A673 (cell line): ENCODE measurements around the gene SART1. TPM values are rescaled to one million over a fixed set of nuclear protein-coding genes. Genes with fewer than 3 reads are reported as not detected.

ENCODE experiments used
- BruUV-seq: library from RNA; stranded (reverse); fragments of 400-500 nt; replicated peaks from 2 replicates; lab custom pipeline; 2021; lab: Mats Ljungman, UMichigan
- CTCF ChIA-PET: fragments of 300-600 bp; sonication (Branson Sonifier 250); formaldehyde crosslinking; loops from one replicate; lab custom pipeline; 2022; ENCODE audit warnings: antibody characterized with exemption; lab: Charles Lee
- POLR2A ChIA-PET: fragments of 300-600 bp; sonication (Branson Sonifier 250); formaldehyde crosslinking; loops from one replicate; lab custom pipeline; 2022; ENCODE audit warnings: antibody characterized with exemption; ENCODE audit not compliant: low non-redundant PET; lab: Charles Lee
- DNase-seq: peaks from one replicate; pipeline ENCODE4 v3.0.0-alpha.2; 2015; ENCODE audit warnings: low spot score
- H3K27ac ChIP-seq: fragments of 200-600 bp; sonication (generic); 2 replicates; pipeline ENCODE4 v1.5.1; 2016; ENCODE audit warnings: mixed run types, low read depth, mild to moderate bottlenecking, mixed read lengths, antibody characterized with exemption, low read length; ENCODE audit not compliant: poor library complexity, severe bottlenecking
- H3K27me3 ChIP-seq: fragments of 200-600 bp; sonication (generic); replicated peaks from 2 replicates; pipeline ENCODE4 v1.6.1; 2017; ENCODE audit warnings: mixed run types, low read depth, mild to moderate bottlenecking, mixed read lengths, antibody characterized with exemption, low read length; ENCODE audit not compliant: insufficient read depth, poor library complexity
- H3K36me3 ChIP-seq: fragments of 200-600 bp; sonication (generic); 2 replicates; pipeline ENCODE4 v1.6.1; 2016; ENCODE audit warnings: mixed run types, mild to moderate bottlenecking, mixed read lengths, antibody characterized with exemption, low read length; ENCODE audit not compliant: insufficient read depth, poor library complexity, severe bottlenecking
- H3K4me1 ChIP-seq: fragments of 200-600 bp; sonication (generic); 2 replicates; pipeline ENCODE4 v1.6.1; 2017; ENCODE audit warnings: mixed run types, mild to moderate bottlenecking, mixed read lengths, antibody characterized with exemption, low read length; ENCODE audit not compliant: insufficient read depth, poor library complexity, severe bottlenecking
- H3K4me3 ChIP-seq: fragments of 200-600 bp; sonication (generic); 2 replicates; pipeline ENCODE4 v1.5.1; 2016; ENCODE audit warnings: low read depth, mixed run types, mild to moderate bottlenecking, mixed read lengths, low read length; ENCODE audit not compliant: poor library complexity, severe bottlenecking
- H3K9me3 ChIP-seq: fragments of 200-600 bp; sonication (generic); 2 replicates; pipeline ENCODE4 v1.6.1; 2016; ENCODE audit warnings: mixed run types, low read depth, mild to moderate bottlenecking, mixed read lengths, antibody characterized with exemption, low read length; ENCODE audit not compliant: poor library complexity, severe bottlenecking
- EZH2 ChIP-seq: fragments of 200-600 bp; sonication (generic); IDR thresholded peaks from 2 replicates; pipeline ENCODE4 v1.6.1; 2017; ENCODE audit warnings: borderline replicate concordance, low read depth, mild to moderate bottlenecking, mixed read lengths, antibody characterized with exemption, low read length; ENCODE audit not compliant: poor library complexity, severe bottlenecking
- intact Hi-C: fragments of 100-400 bp; cut with micrococcal nuclease; formaldehyde crosslinking; loops from one replicate; pipeline ENCODE4 v1.10.0; 2022; ENCODE audit not compliant: unreplicated experiment
- total RNA-seq: library from RNA; stranded (reverse); gene quantifications from 2 replicates; pipeline ENCODE4 v1.2.3, GENCODE V29; 2021
- TF ChIP-seq, protein P1 (sequence below): fragments of 300-800, 200-600 bp; sonication (generic); conservative IDR thresholded peaks from 2 replicates; pipeline ENCODE4 v1.5.1; 2017; ENCODE audit warnings: low read depth, mild to moderate bottlenecking, antibody characterized with exemption, low read length, moderate library complexity, mixed read lengths

SART1 gene
- total RNA-seq, 1 experiment from 2014 or later = 96.3 TPM

DNA sequence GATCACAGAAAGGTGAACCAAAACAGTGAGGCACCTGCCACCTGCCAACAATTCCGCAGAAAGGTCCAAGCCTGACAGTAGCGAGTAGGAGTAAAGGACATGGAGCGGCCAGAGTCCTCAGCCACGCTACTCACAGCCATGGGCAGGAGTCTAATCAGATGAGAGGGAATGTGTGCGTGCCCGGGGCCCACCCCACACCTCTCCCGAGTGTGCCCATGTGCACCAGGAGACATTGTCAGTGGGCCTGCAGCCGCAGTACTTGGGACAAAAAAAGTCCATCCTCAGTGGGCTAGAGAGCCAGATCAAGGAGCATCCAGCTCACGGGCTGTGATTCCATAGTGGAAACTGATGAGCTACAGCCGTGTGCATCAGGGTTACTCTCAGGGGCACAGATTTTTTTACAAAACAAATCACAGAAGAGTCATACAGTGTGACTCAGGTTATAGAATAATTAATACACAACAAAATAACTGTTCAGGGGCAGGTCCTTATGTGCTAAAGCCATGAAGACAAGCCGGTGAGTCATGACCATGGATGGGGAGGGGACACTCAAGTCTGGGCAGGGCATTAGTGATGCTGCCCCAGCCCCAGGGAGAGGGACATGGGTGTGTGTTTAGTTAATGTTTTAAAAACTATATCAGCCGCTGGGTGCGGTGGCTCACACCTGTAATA lies 12.0 kb downstream of the SART1 start:
- Histone ChIP-seq H3K36me3 (peaks cover 46% of the 10 kb centered on the region), H3K4me1 (no peaks in the 10 kb centered on the region), H3K9me3 (no peaks in the 10 kb centered on the region), H3K4me3 (no peak overlapping the region), H3K27me3 (no peaks in the 10 kb centered on the region), H3K27ac (no peak overlapping the region)
- POLR2A ChIA-PET = interaction anchor here (0.7 kb wide), 1 partner anchor 253 kb away, joined by 26 read pairs; the partner anchor contains the start of gene RNASEH2C
- intact Hi-C loops = no loop called here
- TF ChIP-seq, protein P1, sequence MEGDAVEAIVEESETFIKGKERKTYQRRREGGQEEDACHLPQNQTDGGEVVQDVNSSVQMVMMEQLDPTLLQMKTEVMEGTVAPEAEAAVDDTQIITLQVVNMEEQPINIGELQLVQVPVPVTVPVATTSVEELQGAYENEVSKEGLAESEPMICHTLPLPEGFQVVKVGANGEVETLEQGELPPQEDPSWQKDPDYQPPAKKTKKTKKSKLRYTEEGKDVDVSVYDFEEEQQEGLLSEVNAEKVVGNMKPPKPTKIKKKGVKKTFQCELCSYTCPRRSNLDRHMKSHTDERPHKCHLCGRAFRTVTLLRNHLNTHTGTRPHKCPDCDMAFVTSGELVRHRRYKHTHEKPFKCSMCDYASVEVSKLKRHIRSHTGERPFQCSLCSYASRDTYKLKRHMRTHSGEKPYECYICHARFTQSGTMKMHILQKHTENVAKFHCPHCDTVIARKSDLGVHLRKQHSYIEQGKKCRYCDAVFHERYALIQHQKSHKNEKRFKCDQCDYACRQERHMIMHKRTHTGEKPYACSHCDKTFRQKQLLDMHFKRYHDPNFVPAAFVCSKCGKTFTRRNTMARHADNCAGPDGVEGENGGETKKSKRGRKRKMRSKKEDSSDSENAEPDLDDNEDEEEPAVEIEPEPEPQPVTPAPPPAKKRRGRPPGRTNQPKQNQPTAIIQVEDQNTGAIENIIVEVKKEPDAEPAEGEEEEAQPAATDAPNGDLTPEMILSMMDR = no peak
- no peak for DNase-seq
- BruUV-seq = TSS peak; percentile 15
- CTCF ChIA-PET = no interaction called here

- Histone ChIP-seq H3K4me3 (no peak overlapping the region), H3K27me3 (no peaks in the 10 kb centered on the region), H3K9me3 (no peaks in the 10 kb centered on the region), H3K4me1 (no peaks in the 10 kb centered on the region), H3K36me3 (peaks cover 50% of the 10 kb centered on the region), H3K27ac (no peak overlapping the region)
- no peak for DNase-seq
- ChIA-PET POLR2A (no interaction called here), CTCF (interaction anchor here (0.6 to 0.7 kb wide), 2 partner anchors 87 to 149 kb away, joined by 3 to 13 read pairs; no protein-coding TSS in a partner anchor)
- TF ChIP-seq, protein P1 = no peak
- no peak for TF ChIP-seq EZH2
- BruUV-seq = no TSS peak
- intact Hi-C loops = no loop called here
These were observed 14.2 kb downstream of the SART1 start for GRCh38 chr11:65975771-65976170.

- Histone ChIP-seq H3K9me3 (no peaks in the 10 kb centered on the region), H3K27me3 (no peaks in the 10 kb centered on the region), H3K4me3 (no peak overlapping the region), H3K36me3 (peaks cover 50% of the 10 kb centered on the region), H3K27ac (no peak overlapping the region), H3K4me1 (no peaks in the 10 kb centered on the region)
- intact Hi-C loops = no loop called here
- BruUV-seq = no TSS peak
- ChIA-PET CTCF (no interaction called here), POLR2A (no interaction called here)
- TF ChIP-seq EZH2 = no peak
- TF ChIP-seq, protein P1 = no peak
- DNase-seq = no peak
These were observed 15.0 kb downstream of the SART1 start for GRCh38 chr11:65976216-65977176.
